H1 (cell line): ENCODE measurements around the gene CACNG4. TPM values are rescaled to one million over a fixed set of nuclear protein-coding genes. Genes with fewer than 3 reads are reported as not detected.

ENCODE experiments used
- EGR1 ChIP-seq: IDR thresholded peaks from 2 replicates; pipeline ENCODE4 v1.6.1; 2011; ENCODE audit warnings: low read depth, low read length, borderline replicate concordance
- SIRT6 ChIP-seq: IDR thresholded peaks from one replicate; pipeline ENCODE4 v1.7.1; 2012; ENCODE audit warnings: low read length, inconsistent platforms
- polyA plus RNA-seq, 7 experiments: library from polyadenylated mRNA; depleted of rRNA in 3 of 7; stranded (reverse) in 5 of 7; unstranded in 2 of 7; fragments of >200 nt in 5 of 7; fragments of 200-250 nt in 2 of 7; gene quantifications; 1 replicate in 5 of 7; 2 replicates in 1 of 7; 4 replicates in 1 of 7; pipeline versions ENCODE4 v1.2.1 to v1.2.3, GENCODE V29; 2011 to 2013; ENCODE audit warnings: missing spikeins in 2 of 7, mixed read lengths in 2 of 7
- total RNA-seq: library from RNA; stranded (reverse); fragmentation: NEBNext Ultra II Directional; extraction: Animal tissue kit (Norgen Biotek cat#: 25700); gene quantifications from 2 replicates; pipeline ENCODE4 v1.2.1, GENCODE V29; 2021

The CACNG4 gene
- total and polyA plus RNA-seq, 2 of the 8 experiments (the other 6 are each of a cell fraction or from before 2014, with no cell fraction given), result 3.6 to 5.6 TPM

DNA sequence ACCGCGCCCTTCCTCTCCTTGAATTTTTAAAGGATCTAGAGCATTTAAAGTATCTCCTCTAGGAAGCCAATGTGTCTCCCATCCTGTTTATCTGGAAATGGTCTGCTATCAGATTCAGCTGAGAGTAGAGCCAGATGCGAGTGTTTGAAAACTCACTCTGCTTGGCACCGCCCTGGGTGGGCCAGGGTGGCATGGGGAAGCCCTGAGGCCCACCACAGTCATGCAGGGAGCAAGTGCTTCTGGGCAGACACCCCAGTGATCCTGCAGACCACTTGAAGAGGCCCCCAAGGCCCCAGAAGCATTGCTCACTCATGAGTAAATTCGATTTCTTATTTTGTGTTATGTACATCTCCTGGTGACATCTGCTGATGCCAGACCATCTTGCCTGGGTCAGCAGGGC is 8.7 kb upstream of the CACNG4 start (continued):
- TF ChIP-seq SIRT6, result no peak
- TF ChIP-seq EGR1, result no peak
